Activated naive CD4-positive, alpha-beta T cell (primary cell): ENCODE data around the gene ATP6V0D1.
A peak's percentile ranks its signal among the peaks of the same experiment; 100 is the strongest.

Experiments used
- DNase-seq, 4 experiments: peaks; one replicate each; lab custom pipeline; 2025; lab: John Stamatoyannopoulos, UW

Gene ATP6V0D1

DNA sequence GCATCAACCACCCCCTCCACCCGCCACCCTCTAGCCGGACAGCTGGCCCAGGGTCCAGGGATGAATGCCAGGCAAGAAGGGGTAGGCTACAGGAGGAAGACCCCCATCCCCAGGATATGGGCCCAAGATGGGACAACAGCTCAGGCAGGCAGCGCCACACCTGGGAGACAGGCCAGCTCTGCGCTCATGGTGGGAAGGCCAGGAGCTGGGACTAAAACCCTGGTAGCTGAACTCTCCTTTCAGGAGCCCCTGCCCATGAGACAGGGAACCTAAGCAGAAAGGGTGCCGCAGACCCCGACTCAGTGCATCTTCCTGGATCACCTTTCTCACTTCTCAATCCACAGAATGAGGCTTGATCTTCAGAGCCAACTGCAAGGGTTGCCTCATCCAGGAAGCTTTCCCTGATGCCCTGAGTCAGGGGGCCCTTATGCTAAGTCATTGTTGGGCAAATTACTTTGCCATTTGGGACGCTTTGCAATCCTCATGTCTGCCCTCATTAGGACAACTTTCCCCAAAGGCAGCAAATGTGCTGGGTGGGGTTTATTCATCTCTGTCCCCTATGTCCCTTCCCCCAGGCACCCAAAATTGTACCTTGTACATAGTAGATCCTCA lies 73.7 kb downstream of the ATP6V0D1 start:
- no peak for DNase-seq

DNA sequence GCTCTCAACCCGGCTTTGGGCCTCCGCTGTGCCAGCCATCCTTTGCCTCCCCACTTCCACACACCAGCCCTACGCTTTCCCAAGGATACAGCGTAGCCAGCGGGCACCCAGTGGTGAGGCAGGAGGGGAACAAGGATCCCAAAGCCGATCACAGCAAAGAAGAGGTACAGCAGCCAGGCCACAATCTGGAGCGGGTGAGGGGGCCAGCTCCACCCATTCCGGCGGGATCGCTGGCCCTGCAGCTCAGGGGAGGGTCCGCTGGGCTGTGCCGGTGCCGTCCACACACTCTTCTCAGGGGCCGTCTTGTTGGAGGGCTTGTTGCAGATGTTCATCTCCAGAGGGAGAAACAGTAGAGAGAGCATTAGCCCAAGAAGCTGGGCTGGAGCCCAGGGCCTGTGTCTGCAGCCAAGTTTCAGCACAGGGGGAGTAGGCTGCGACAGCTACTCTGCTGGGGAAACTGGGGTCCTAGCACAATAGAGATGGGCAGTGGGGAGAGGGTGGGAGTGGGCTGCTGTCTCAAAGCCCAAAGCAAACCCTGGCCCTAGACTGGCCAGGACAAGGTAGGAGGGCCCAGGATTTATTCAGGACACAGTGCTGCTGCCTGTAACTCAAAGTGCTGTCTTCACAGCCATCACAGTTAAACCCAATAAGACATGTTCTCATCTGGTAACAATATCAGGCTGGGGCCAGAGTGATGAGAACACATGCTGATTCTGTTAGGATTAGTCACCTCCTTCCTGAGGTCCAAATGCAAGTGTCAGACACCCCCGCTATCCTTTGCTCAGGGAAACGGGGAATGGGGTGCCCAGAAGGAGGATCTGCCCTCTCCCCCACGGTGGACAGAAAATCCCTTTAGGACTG lies 74.6 kb downstream of the ATP6V0D1 start:
- DNase-seq: no peak

DNA sequence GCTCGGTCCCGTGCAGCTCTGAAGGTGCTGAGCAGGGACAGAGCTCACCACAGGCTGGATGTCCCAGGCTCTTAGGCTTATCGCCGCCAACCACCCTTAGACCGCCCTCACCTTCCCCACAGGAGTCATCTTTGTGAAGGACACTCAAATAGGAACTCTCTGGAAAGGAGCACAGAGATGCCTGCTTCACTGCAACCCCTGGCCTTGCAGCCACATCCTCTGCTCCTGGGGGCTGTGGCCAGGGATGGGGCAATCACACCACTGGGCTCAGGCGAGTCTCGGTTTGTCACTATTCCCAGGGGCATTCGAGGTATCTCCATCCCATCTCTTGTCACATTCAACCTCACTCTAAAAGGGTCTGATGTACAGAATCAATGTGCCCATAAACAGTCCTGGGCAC lies 75.6 kb downstream of the ATP6V0D1 start:
- no peak for DNase-seq

DNA sequence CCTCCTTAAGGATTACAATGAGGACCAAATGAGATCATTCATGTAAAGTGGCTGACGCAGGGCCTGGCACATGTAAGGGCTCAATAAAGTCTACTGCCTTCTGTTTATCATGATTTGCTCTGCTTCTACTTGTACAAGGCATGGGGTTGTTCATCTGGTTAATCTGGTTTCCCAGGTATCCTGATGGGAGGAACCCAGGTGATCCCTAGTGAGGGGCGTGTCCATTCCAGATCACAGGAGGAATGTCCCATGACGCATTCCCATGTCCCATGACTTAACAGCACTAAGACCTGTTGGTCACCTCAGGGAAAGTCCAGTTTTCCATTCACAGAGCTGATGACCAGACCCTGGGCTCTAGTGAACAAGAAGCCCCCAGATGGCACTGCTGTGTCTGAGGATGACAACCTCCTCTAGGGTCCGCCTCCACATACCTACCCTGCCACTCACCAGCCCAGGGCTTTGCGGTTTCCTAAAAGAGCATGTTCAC lies 76.2 kb downstream of the ATP6V0D1 start:
- no peak for DNase-seq

DNA sequence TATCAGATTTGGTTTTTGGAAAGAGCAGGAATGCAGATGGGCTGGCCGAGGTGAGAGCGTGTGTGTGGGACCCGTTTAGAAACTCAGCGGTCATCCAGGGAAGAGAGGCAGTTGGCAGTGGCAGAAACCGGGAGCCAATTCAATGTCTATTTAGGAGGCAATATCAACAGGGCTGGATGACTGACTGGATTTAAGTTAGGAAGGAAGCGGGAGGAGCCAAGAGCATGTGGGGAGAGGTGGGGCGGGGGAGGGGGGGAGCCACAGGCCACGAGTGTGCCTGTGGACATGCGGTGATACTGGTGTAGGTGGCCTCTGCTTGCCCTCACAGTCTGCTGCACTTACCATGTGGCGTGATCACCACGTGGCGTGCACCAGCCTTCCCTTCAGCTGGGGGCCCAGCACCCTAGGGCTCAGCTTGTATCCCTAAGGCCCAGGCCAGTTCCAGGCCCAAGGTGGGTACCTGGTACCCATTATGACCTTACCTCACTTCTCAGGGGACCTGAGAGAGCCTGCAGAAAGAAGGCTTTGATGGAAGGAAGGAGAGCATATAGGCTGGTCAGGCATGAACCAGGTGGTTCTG lies 76.9 kb downstream of the ATP6V0D1 start:
- no peak for DNase-seq

DNA sequence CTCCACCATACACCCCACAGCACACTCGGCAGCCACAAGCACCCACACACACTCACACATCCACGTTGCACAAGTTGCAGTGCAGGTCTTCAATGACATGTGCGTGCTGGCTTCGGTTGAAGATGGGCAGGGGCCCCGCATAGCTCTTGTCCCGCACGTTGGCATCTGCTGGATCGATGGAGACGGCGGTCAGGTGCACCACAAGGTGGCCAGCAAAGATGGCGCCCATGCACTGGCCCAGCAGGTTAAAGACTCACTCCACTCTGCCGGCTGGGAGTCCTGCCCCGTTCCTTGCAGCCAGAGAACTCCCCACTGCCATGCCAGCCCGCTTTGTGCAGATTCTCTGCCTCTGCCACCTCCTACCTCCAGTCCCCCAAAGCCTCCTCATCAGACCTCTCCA lies 80.1 kb downstream of the ATP6V0D1 start:
- no peak for DNase-seq

DNA sequence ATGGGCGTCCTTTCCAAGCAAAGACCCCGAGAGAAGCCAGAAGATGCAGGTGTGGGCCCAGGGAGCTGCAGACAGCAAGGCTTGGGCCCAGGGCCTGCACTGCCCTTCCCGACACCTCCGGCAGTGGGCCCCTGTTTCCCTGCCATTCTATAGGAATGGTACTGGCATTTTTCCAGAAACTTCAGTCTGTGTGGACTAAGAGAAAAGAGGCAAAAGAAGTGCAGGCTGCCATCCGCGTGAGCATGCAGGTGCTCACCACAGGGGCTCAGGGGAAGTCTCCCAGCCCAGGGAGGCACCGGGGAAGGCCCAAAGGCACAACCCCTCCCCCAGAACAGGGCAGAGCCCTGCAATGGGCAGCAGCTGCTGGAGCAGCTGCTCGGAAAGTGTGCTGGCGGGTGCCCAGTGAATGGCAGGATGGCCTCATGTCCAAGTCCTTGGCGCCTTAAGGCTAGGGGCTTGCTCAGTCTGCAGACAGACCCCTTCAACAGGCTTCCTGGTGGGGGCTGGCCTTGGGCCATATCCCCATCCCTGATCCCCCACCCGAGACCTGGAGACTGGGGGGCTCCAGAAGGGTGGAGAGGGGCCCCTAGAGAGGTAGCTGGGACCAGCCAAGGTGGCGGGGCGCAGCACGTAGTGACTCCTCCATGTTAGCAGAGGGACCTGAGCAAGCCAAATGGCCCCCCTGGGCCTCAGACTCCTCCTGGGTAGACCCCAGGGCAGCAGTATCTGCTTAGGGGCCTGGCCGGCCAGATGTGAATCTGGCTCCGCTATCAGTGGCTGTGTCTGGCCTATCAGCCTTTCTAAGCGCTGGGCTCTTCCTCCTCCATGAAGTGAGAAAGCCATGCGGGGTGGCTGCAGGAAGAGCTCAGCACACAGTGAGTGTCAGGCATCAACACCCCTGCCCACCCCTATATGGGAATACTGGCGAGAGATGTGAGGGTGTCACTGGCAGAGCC lies 80.9 kb downstream of the ATP6V0D1 start:
- DNase-seq: no peak

DNA sequence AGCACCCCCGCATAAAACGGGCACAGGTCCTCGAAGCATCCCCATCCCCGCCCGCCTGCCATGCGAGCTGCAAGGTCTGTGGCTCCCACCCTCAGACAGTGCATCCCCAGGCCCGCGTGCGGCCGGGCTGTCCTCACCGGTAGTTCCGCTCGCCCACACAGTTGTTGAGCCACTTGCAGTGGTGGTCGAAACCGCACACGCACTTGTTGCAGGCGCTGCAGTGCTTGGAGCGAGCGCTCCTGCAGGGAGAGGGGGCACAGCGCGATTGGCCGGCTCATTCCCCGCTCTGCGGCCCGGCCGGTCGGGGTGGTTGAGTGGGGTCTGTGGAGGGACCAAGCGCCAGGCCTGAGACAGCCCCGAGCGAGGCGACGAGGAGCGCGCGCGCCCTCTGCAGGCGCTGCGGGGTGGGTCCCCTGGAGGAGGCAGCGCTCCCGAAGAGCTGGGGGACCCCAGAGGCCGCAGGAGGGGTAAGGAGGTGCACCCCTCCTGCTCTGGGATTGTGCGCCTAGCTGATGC lies 81.7 kb downstream of the ATP6V0D1 start:
- peak in 2 of 4 experiments; percentile 16 to 24 for DNase-seq

DNA sequence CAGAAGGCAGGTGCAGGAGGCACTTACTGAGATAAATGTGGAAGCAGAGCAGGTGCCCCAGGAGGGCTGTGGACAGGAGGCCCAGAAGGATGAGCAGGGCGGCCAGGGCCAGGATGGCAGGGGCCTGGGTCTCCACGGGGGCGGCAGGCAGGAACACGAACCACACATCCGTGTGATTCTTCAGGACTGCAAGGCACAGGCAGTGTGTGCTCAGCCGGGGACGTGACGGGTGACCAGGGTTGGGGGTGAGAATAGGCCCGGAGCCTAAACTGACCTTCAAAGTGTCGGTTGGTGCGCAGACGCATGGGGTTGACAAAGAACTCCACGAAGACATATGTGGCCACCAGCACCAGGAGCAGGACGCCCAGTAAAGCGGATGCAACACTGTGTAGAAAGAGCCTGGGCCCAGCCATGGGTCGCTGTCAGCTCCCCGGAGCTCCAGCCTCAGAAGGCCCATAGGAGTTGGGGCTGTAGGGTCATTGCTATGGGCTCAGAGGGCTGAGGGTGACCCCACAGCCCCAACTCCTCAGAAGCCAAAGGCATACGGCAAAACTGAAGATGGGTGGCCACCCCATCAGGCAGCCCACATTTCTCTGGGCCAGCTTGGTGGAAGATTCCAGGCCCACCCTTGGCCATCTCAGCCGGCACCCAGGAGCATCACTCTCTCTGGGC lies 82.3 kb downstream of the ATP6V0D1 start:
- no peak for DNase-seq

DNA sequence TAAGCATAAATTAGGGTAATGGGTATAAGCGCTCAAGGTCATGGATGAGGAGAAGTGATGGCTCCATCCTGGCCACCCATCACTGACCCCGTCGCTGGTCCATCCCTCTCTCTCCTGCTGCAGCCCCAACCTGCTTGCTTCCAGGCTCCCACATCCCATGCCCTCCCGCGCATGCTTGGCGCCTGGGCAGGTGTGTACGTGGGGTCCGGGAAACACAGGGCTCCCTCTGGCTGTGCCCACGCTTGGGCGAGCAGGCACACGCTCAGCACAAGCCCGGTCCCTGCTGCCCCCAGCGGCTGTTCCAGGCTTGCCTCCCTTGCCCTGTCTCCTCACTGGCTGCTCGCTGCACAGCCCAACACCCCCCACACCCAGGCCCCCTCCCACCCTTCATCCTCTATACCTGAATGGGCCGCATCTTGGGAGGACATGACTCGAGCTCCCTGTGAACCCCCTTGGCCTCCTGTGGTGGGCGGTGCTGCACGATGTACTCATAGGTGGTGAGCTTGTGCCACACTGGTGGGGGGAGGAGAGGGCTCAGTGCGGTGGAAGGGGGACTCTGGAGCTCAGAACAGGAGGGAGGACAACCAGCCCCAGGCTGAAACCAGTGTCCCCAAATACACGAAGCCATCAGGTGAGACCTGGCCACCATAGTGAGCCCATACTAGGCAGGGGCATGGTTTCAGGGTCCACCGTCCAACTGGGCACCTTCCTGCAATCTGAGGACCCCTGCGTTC lies 83.0 kb downstream of the ATP6V0D1 start:
- no peak for DNase-seq

DNA sequence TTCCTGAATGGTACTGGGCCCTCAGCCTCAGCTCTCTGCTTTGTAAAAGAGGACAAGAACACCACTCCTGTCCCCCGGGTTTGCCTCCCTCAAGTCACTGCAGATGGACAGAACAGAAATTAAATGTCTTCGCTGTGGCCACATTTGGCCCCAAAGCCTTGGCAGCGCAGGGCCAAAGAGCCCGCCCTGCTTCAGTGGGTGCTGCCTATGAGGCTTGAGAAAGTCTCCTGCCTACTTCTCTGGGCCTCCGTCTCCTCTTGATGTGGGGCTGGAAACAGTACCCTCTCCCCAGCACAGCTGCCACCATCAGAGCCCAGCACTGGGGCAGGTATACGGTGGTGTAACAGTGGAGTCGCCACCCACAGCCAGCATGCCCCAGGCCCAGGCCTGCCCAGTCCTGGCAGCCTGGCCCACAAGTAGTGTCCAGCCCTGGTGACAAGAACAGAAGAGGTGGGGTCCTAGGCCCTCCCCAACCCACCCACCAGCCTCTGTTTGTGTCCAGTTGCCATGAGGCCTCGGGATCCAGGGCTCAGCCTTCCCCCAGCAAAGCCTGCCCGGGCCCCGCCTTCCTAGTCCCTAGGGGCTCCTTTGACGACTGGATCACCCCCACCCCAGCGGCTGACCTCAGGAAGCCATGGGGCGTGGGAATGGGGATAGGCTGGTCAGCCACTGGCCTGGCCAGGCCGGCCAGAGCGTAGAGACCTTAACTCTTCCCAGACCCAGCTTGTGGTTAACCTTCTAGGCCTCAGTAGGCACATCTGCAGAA lies 83.7 kb downstream of the ATP6V0D1 start:
- no peak for DNase-seq

DNA sequence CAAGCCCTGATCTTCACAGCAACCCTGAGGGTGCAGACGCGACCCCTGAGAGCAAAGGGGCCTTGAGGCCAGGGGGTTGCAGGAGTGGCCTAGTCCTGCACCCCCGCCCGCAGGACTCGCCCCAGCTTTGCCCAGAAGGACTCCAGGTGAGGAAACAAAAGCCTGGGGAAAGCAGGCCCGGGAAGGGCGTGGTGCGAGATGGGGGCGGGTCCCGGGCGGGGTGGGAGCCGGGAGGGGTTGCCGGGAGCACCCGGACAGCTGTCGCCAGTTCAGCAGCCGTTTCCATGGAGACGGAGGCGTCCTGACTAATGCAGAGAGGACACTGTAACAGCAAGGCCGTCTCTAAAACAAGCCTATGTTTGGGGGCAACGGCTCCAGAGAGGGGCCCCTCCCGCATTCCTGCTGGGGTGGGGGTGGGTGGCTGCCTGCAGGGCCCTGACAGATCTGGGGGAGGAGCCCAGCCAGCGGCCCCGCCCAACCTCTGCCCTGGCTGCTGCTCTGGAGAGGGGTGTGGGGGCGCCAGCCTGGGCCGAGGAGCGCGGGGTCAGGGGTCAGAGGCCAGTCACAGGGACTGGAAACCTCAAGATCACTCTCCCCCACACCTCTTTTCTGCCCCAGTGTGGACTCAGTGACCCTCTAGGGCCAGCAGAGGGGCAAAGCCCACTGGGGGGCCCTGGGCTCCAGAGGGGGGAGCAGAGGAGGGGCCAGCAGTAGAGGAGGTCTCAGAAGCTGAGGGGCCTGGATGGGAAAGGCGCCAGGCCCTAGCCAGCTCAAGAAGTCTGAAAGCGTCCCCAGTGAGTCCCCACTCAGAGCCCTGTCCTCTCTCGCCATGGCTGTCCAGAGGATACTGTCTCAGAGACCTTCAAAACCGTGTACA lies 84.6 kb downstream of the ATP6V0D1 start:
- no peak for DNase-seq

DNA sequence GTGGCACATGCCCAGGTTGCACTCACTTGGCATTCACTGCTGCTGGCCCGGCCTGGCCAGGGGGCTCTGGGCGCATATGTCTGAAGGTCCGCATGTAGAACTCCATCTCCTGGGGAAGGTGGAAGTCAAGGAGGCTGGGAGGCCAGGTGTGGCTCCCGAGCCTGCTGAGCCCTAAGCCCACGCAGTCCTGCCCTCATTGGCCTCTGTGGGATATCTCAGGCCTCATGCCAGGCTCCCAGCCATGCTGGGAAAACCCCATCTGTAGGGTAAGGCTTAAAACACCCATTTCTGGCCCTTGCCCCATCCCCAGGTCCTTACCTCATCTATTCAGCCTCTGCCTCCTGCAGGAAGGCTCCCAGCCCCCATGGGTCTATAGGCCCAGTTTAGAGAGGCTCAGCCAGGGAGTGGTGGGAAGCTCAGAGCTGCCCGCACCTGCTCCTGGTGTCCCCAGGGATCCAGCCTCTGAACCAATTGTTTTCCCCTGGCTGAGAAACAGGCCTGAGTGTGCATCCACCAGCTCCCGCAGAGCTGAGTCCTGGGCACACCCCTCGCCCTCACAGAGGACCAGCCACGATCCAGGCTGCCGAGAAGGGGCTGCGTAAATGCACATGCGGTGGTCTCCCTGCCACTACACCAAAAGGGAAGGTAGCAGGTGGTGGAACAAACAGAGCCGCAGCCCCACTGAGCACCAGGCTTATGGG lies 85.3 kb downstream of the ATP6V0D1 start:
- no peak for DNase-seq

DNA sequence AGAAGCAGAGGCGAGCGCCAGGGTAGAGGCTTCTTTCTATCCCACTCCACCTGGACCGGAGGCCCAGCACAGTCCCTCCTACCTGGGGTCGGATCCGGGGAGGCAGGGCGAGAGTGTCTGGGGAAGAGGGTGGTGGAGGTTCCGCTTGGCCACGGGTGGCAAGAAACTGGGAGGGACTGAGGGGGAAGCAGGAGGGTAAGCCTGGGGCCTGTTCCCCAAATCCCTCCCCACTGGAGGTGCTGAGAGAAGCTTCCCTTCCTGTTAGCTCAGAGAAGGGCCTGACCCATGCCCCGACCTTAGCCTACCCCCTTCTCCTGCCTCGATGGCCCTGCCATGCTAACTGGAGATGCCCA lies 85.9 kb downstream of the ATP6V0D1 start:
- no peak for DNase-seq

DNA sequence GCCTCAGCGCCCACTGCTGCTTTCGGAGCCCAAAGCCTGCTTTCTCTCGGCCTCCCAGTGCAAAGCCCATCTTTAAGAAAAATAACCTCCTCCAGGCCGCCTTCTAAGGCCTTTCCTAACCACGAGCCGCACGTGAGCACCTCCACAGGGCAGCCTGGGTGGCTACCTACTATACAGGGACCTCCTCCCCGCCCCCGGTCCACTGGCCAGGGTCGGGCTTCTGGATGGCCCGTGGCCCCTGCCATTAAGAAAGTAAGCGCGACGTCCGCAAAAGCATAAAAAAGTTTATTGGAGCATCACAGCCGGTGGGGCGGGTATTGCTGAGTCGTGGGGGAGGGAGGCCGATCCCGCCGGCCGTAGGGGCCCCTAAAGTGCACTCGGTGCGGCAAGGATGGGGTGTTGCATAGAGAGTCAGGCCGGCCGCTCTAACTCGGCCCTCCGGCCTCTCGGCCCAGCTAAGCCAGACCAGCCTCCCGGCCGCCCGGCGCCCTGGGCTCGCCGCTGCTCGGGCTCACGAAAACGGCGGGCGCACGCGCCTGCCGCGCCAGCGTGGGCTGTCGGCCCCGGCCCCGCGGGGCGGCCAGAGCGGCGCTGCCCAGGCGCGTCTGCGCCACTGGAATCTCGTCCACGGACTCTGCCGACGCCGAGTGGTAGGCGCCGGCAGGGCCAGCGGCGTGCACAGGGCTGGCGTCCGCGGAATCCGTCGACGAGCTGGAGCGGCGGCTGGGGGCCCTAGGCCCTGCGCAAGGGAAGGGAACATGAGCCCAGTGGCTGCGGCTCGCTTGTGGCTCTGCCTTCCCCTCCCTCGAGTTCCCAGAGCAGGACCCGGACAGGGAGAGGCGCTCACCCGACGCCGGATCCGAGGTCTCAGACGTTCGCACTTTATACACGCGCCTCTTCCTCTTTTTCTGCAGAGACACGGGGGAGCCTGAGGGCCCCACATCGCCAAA lies 86.5 kb downstream of the ATP6V0D1 start:
- peak in 1 of 4 experiments; percentile 9 for DNase-seq

DNA sequence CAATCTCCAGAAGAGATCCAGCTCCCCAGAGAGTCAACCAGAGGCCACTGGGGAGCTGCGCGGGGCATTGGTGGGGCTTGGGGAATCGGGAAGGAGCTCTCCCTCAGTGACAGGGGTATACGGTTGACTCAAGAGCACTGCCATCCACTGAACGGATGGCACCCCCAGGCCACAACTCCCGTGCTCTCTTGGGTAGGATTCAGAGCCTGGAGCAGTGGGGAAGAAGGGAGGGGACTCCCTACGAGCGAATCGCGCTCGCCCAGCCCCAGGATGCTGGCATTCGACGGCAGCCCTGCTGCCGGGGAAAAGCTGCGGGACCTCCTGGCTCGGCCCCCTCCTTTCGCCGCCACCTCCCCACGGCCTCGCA lies 87.2 kb downstream of the ATP6V0D1 start:
- DNase-seq: no peak
